ENCODE measurements around the gene OSBPL5. TPM values are rescaled to one million over a fixed set of nuclear protein-coding genes. Genes with fewer than 3 reads are reported as not detected.

The OSBPL5 gene, protein sequence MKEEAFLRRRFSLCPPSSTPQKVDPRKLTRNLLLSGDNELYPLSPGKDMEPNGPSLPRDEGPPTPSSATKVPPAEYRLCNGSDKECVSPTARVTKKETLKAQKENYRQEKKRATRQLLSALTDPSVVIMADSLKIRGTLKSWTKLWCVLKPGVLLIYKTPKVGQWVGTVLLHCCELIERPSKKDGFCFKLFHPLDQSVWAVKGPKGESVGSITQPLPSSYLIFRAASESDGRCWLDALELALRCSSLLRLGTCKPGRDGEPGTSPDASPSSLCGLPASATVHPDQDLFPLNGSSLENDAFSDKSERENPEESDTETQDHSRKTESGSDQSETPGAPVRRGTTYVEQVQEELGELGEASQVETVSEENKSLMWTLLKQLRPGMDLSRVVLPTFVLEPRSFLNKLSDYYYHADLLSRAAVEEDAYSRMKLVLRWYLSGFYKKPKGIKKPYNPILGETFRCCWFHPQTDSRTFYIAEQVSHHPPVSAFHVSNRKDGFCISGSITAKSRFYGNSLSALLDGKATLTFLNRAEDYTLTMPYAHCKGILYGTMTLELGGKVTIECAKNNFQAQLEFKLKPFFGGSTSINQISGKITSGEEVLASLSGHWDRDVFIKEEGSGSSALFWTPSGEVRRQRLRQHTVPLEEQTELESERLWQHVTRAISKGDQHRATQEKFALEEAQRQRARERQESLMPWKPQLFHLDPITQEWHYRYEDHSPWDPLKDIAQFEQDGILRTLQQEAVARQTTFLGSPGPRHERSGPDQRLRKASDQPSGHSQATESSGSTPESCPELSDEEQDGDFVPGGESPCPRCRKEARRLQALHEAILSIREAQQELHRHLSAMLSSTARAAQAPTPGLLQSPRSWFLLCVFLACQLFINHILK
- total RNA-seq (2014; rRNA removed; shearing (Covaris generic)), result 21.1 and 23.7 TPM in 2 replicates

- H3K27me3 ChIP-seq (ENCODE audit: control insufficient read depth, insufficient read depth, low read length), result peaks cover 8% of the 10 kb centered on the region
Measured at GRCh38 chr11:3165152-3165705, at the start of gene OSBPL5. Gene OSBPL5 (minus strand): TSS chr11:3165310. CDS start chr11:3129148, 36,162 bp downstream.

GRCh38 chr11:3214420-3214699 is 49.2 kb upstream of the OSBPL5 start:
- no peak for DNase-seq
- H3K27me3 ChIP-seq (ENCODE audit: control insufficient read depth, insufficient read depth, low read length), result no peaks in the 10 kb centered on the region; the same call in 1 of the 2 replicates
- no peak overlapping the region for H3K4me3 ChIP-seq (ENCODE audit: insufficient read depth, low read depth, low read length)
- H3K36me3 ChIP-seq (replicated peaks; ENCODE audit: control insufficient read depth, insufficient read depth, low read length), result no peaks in the 10 kb centered on the region

More at GRCh38 chr11:3165152-3165705, at the start of gene OSBPL5:
- H3K4me3 ChIP-seq (ENCODE audit: insufficient read depth, low read depth, low read length), result peak within 1 kb of the TSS; percentile 58
- no peaks in the 10 kb centered on the region for H3K36me3 ChIP-seq (replicated peaks; ENCODE audit: control insufficient read depth, insufficient read depth, low read length)
- DNase-seq, result peak; percentile 91

DNA sequence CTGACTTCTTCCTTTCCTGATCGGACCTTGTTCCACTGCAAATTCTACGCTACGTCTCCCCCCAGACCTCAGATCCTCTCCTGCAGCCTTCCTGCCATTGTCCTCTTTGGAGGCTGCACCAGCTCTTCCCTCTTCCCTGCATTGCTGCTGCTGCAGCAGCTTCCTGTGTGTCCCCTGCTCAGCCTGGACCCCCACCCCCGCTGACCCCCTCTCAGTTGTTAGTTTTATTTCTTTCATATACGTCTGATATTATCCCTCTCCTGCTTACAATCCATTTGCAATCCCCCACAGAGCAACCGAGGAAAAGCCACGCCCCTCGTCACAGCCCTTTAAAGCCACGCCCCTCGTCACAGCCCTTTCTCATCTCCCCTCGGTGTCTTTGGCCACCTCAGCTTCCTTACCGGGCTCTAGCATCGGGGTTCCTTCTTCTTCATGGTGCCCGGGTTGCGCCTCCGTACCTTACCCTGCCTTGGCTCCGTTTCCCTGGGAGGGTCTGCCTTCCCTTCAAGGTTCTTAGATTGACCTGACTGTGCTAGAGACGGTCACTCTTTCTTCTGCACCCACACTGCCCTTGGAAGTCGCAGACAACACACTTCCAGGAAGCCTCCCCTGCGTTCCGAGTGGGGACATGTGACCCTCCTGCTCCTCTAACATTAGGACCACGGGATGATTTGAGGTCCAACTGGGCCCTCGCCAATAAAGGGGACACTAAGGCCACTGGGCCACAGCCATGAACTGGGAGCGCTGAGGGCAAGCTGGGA is 48.7 kb upstream of the OSBPL5 start:
- Histone ChIP-seq H3K27me3 (ENCODE audit: control insufficient read depth, insufficient read depth, low read length) (no peaks in the 10 kb centered on the region; the same call in 1 of the 2 replicates), H3K4me3 (ENCODE audit: insufficient read depth, low read depth, low read length) (no peak overlapping the region)
- peak; percentile 77 for DNase-seq

DNA sequence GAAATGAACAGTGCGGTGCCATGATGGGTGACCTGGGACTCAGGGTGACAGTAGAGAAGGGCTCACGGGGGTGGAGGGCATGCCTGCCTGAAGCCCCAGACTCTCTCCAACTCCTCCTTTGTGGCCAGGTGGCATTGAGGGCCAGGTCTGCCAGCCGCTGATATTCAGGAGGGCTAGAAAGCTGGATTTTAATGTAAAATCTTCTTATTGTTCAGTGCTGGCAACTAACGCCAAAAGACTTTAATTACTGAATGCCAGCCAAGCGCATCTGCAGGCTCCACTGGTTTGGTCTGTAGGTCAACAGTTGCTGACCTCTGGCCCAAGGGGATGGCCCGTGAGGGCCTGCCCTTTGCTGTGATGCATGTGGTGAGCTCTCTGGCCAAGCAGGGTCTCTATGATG is 43.2 kb upstream of the OSBPL5 start:
- Histone ChIP-seq H3K27me3 (ENCODE audit: control insufficient read depth, insufficient read depth, low read length) (peaks cover 19% of the 10 kb centered on the region), H3K36me3 (replicated peaks; ENCODE audit: control insufficient read depth, insufficient read depth, low read length) (no peaks in the 10 kb centered on the region), H3K4me3 (ENCODE audit: insufficient read depth, low read depth, low read length) (no peak overlapping the region)
- no peak for DNase-seq

More for the DNA sequence above, 48.7 kb upstream of the OSBPL5 start:
- no peaks in the 10 kb centered on the region for H3K36me3 ChIP-seq (replicated peaks; ENCODE audit: control insufficient read depth, insufficient read depth, low read length)

DNA sequence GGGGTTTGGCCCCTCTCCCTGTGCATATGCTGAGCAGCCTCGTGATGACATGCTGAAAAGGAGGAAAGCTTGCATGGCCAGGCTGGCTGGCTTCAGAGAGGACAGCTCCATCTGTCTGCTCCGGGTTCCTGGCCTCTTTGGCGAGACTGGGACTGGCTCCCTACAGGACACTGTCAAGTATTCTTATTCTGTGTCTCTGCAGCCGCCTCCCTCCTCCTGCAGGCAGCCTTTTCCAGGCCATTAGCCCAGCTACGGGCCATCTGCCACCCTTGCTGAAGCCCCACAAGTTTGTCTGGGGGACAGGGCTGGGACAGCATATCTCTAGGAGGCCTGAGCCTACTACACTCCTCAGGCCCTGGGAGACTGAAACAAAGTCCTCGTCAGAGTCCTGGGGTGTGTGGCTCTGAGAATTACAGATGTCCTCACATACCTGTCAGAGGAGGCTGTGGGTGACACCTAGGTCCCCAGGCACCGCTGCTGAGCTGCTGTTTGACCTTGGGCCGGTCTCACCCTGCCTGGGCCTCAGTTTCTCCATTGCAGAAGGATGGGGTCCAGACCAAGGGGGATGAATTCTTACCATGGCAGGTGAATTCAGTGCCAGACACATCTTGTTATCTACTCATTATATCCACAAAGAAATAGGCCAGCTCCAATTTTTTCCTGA is 42.5 kb upstream of the OSBPL5 start:
- no peaks in the 10 kb centered on the region for H3K36me3 ChIP-seq (replicated peaks; ENCODE audit: control insufficient read depth, insufficient read depth, low read length)
- peaks cover 25% of the 10 kb centered on the region for H3K27me3 ChIP-seq (ENCODE audit: control insufficient read depth, insufficient read depth, low read length)
- no peak overlapping the region for H3K4me3 ChIP-seq (ENCODE audit: insufficient read depth, low read depth, low read length)
- DNase-seq, result no peak

DNA sequence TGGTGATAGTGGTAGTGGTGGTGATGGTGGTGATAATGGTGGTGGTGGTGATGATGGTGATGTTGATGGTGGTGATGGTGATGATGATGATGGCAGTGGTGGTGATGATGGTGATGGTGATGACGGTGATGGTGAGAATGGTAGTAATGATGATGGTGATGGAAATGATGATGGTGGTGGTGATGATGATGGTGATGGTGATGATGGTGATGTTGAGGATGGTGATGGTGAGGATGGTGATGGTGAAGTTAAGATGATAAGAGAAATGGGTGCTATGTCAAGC is 41.8 kb upstream of the OSBPL5 start:
- H3K36me3 ChIP-seq (replicated peaks; ENCODE audit: control insufficient read depth, insufficient read depth, low read length), result no peaks in the 10 kb centered on the region
- H3K4me3 ChIP-seq (ENCODE audit: insufficient read depth, low read depth, low read length), result no peak overlapping the region
- DNase-seq, result no peak
- peaks cover 32% of the 10 kb centered on the region for H3K27me3 ChIP-seq (ENCODE audit: control insufficient read depth, insufficient read depth, low read length)

DNA sequence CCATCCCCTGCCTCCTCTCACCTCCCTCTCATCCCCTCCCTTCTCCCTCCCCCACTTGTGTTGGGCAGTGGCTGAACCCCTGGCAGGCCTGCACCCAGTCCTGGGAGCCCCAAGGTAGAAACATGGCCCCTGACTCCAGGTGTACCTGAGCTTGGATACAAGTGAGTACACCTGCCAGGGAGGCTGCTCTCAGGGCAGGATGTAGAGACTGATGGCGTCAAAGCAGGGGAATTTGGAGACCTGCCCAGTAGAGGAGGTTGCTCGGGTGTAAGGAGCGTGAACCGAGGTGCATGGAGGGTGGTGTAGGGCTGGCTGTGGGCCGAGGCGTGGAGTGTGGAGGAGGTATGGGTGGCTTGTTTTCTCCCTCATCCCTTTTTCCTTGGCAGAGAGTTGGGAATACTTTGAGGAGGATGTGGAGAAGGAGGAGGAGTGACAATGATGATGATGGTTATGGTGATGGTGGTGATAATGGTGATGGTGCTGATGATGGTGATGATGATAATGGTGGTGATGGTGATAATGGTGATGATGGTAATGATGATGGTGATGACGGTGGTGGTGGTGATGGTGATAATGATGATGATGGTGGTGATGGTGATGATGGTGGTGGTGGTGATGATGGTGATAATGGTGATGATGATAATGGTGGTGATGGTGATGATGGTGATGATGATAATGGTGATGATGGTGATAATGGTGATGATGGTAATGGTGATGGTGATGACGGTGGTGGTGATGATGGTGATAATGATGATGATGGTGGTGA is 41.2 kb upstream of the OSBPL5 start:
- DNase-seq, result no peak
- Histone ChIP-seq H3K27me3 (ENCODE audit: control insufficient read depth, insufficient read depth, low read length) (peaks cover 35% of the 10 kb centered on the region), H3K36me3 (replicated peaks; ENCODE audit: control insufficient read depth, insufficient read depth, low read length) (no peaks in the 10 kb centered on the region), H3K4me3 (ENCODE audit: insufficient read depth, low read depth, low read length) (no peak overlapping the region)

GRCh38 chr11:3205261-3206155 is 40.4 kb upstream of the OSBPL5 start:
- Histone ChIP-seq H3K36me3 (replicated peaks; ENCODE audit: control insufficient read depth, insufficient read depth, low read length) (no peaks in the 10 kb centered on the region), H3K4me3 (ENCODE audit: insufficient read depth, low read depth, low read length) (no peak overlapping the region), H3K27me3 (ENCODE audit: control insufficient read depth, insufficient read depth, low read length) (peaks cover 35% of the 10 kb centered on the region)
- DNase-seq, result peak; percentile 35

GRCh38 chr11:3204141-3205015 is 39.3 kb upstream of the OSBPL5 start:
- H3K36me3 ChIP-seq (replicated peaks; ENCODE audit: control insufficient read depth, insufficient read depth, low read length), result no peaks in the 10 kb centered on the region
- peaks cover 35% of the 10 kb centered on the region for H3K27me3 ChIP-seq (ENCODE audit: control insufficient read depth, insufficient read depth, low read length)
- DNase-seq, result peak; percentile 53
- no peak overlapping the region for H3K4me3 ChIP-seq (ENCODE audit: insufficient read depth, low read depth, low read length)

- Histone ChIP-seq H3K36me3 (replicated peaks; ENCODE audit: control insufficient read depth, insufficient read depth, low read length) (no peaks in the 10 kb centered on the region), H3K27me3 (ENCODE audit: control insufficient read depth, insufficient read depth, low read length) (peaks cover 35% of the 10 kb centered on the region), H3K4me3 (ENCODE audit: insufficient read depth, low read depth, low read length) (peak overlapping the region; percentile 41)
- DNase-seq, result peak; percentile 89
Measured at GRCh38 chr11:3203221-3204043, 38.3 kb upstream of the OSBPL5 start.

DNA sequence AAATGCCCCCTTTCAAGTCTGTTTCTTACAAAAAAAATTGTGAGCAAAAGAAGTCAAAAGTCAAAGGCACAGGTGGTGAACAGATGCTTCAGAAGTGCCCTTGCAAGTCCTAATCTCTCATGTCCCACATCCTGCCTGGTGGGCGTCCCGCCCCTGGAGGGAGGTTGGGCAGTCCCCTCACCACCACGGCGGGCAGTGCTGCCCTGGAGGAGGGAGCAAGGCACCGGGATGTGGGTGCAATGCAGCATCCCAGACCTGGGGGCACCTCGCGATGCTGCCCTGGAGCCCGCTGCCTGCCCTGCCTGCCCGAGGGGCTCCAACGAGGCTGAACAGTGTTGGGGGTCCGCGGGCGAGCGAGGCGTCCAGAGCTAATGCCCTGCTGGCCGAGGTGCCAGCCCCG is 37.6 kb upstream of the OSBPL5 start:
- peak; percentile 79 for DNase-seq

More for the DNA sequence above, 37.6 kb upstream of the OSBPL5 start:
- Histone ChIP-seq H3K4me3 (ENCODE audit: insufficient read depth, low read depth, low read length) (peak overlapping the region; percentile 41), H3K36me3 (replicated peaks; ENCODE audit: control insufficient read depth, insufficient read depth, low read length) (no peaks in the 10 kb centered on the region), H3K27me3 (ENCODE audit: control insufficient read depth, insufficient read depth, low read length) (peaks cover 35% of the 10 kb centered on the region)
